Pancreas (tissue), 10 donors: ENCODE measurements around the gene VGF. TPM values are rescaled to one million over a fixed set of nuclear protein-coding genes. Genes with fewer than 3 reads are reported as not detected.

Experiments
- ATAC-seq, 4 donors: fragments of 200-7000 bp; cut with Tn5 transposase; one replicate each; pipeline versions ENCODE4 v1.8.0 to v1.9.1; 2020; ENCODE audit warnings: mild to moderate bottlenecking in 4 of 4, moderate library complexity in 4 of 4
- DNase-seq, 6 donors: peaks; one replicate each; pipeline ENCODE4 v3.0.0-alpha.2; 2020
- FAIRE-seq: peaks from 2 replicates; lab custom pipeline; 2012; peaks lifted over from hg19 to GRCh38; lab: Jason Lieb, UNC
- H3K27ac ChIP-seq, 4 donors: fragments of 200-600 bp; sonication (generic); 1 replicate in 3 of 4; 2 replicates in 1 of 4; pipeline versions ENCODE4 v1.5.0 to v1.8.0; 2020
- H3K27me3 ChIP-seq, 4 donors: fragments of 200-600 bp; one replicate each; pipeline ENCODE4 v1.8.0; 2021
- H3K36me3 ChIP-seq, 3 donors: fragments of 200-600 bp; sonication (generic) in 1 of 3; one replicate each; pipeline versions ENCODE4 v1.5.0 to v1.8.0; 2020 to 2021
- H3K4me1 ChIP-seq, 3 donors: fragments of 200-600 bp; one replicate each; pipeline ENCODE4 v1.8.0; 2021
- H3K4me3 ChIP-seq, 4 donors: fragments of 200-600 bp; sonication (generic) in 2 of 4; one replicate each; pipeline versions ENCODE4 v1.5.0 to v1.8.0; 2020 to 2021
- H3K9me3 ChIP-seq, 4 donors: fragments of 200-600 bp; one replicate each; pipeline ENCODE4 v1.8.0; 2021
- CTCF ChIP-seq, 4 donors: fragments of 200-600 bp; sonication (generic) in 3 of 4; IDR thresholded peaks; one replicate each; pipeline versions ENCODE4 v1.5.0 to v1.8.0; 2021; ENCODE audit warnings: antibody characterized with exemption in 4 of 4
- WGBS, 2 donors: extraction: QIAGEN DNeasy Blood & Tissue Kit; methylation state at CpG; one replicate each; pipeline ENCODE4 v1.1.7; 2013; 5-methylcytosine and 5-hydroxymethylcytosine counted together
- intact Hi-C, 3 donors: fragments of 100-400 bp; cut with DNase I; formaldehyde crosslinking; loops; one replicate each; pipeline versions ENCODE4 v1.11.1 to v1.14.2; 2022
- polyA plus RNA-seq, 2 donors: library from polyadenylated mRNA; stranded (reverse); fragments of 200-250 nt; gene quantifications; one replicate each; pipeline ENCODE4 v1.2.3, GENCODE V29; 2013
- total RNA-seq, 6 donors: library from RNA; stranded (reverse); fragmentation: NEBNext Ultra II Directional in 4 of 6; extraction: Animal tissue kit (Norgen Biotek cat#: 25700) in 4 of 6; gene quantifications; one replicate each; pipeline versions ENCODE4 v1.2.1 to v1.2.4, GENCODE V29; 2021 to 2023
- donor health status: healthy with polysubstance abuse.
- donor health status: DM: no; HTN: no; CAD: no; lungs with moderate emphysema.
- donor health status: DM: no; HTN: no; CAD: no.
- donor health status: control.
- donor health status: control.
- donor health status: Bipolar disorder and iron deficiency.
- donor health status: DM: yes; HTN: yes; CAD: no.
- donor health status: DM: no; HTN: no; CAD: no.
- donor health status: DM: no; HTN: no; CAD: no.
- donor health status: DM: yes; HTN: yes; CAD: no.

Gene VGF
- total and polyA plus RNA-seq, 8 donors: 1.3 to 82.7 (median 22.4) TPM

DNA sequence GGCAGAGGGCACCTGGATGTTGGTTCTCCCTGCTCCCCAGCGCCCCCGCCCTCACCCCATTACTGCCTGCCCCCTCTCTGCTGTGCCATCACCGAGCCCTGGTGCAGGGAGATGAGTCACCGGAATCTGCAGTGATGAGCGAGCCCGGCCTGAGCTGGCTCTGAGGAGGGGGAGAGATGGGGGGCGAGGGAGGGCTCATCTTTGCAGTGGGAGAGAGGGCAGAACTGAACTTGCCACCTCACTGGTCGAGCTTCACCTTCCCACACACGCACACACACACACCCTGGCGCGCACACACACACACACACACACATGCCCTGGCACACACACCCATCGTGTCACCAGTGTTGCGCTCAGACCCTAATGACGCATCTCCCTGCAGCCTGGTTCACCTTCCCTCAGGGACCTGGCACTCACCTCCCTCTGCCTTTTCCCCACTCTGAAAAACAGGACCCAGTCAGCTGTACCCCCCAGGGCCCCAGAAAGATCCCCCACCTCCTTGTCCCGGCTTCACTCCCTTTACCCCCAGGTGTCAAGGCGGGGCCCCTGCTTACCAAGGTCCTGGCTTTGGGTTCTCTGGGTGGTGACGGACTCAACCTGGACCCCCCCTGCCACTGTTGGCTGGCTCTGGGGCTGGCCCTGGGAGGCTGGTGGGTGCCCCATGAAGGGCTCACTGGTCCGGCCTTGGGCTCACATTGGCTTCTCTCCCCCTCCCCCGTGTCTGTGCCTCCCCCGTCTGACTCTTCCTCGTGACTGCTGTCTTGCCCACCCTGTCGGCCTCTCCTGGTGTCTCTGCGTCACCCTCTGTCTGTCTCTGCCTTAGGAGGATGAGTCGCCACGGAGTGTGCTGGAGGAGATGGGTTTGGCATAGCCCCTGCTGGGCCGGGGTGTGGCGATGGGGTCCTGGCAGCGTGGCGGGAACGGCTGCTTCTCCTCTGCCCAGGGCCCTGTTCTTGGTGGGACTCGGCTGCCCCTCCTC lies 5.4 kb downstream of the VGF start:
- WGBS, 2 donors: 78 to 90% methylated on average over 29 to 31 of the region's 31 CpGs
- intact Hi-C loops: no loop called here
- FAIRE-seq: no peak

GRCh38 chr7:101156866-101157589 lies 8.3 kb downstream of the VGF start:
- peaks cover 0 to 6% (median 0%) of the 10 kb centered on the region in 3 donors for H3K36me3 ChIP-seq
- FAIRE-seq (no peak), ATAC-seq (no peak), DNase-seq (no peak)
- no peaks in the 10 kb centered on the region for H3K27me3 ChIP-seq
- H3K9me3 ChIP-seq: no peaks in the 10 kb centered on the region
- no peak for TF ChIP-seq CTCF (IDR thresholded peaks at IDR 0.05)
- no peaks in the 10 kb centered on the region for H3K4me1 ChIP-seq
- H3K4me3 ChIP-seq: no peak overlapping the region
- intact Hi-C loops: no loop called here
- H3K27ac ChIP-seq: no peak overlapping the region
- WGBS, 2 donors: 83 to 85% methylated on average over 14 of the region's 14 CpGs

More for the DNA sequence above, 5.4 kb downstream of the VGF start:
- TF ChIP-seq CTCF (IDR thresholded peaks at IDR 0.05): no peak
- no peak for ATAC-seq
- peaks cover 0 to 13% (median 0%) of the 10 kb centered on the region in 4 donors for H3K27me3 ChIP-seq
- no peaks in the 10 kb centered on the region for H3K9me3 ChIP-seq
- H3K4me1 ChIP-seq: peaks cover 10 to 17% (median 12%) of the 10 kb centered on the region in 3 donors
- peaks cover 0 to 6% (median 0%) of the 10 kb centered on the region in 3 donors for H3K36me3 ChIP-seq
- no peak overlapping the region for H3K4me3 ChIP-seq
- H3K27ac ChIP-seq: no peak overlapping the region
- no peak for DNase-seq

DNA sequence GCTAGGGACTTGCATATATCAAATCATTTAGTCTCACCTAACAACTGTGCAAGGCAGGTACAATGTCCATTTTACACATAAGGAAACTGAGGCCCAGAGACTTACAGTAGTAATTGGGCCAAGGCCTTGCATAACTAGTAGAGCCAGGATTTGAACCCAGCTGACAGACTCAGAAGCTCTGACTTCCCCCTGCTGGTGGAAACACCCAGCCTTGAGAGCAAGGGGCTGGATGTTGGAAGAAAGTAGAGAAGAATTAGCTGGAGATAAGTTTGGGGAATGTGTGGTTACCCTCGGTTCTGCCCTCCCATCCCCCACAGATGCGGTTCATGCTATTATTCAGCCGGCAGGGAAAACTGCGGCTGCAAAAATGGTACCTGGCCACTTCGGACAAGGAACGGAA lies 9.1 kb downstream of the VGF start:
- FAIRE-seq (no peak), DNase-seq (no peak), ATAC-seq (no peak)
- no peaks in the 10 kb centered on the region for H3K9me3 ChIP-seq
- no peak overlapping the region for H3K27ac ChIP-seq
- H3K27me3 ChIP-seq: no peaks in the 10 kb centered on the region
- TF ChIP-seq CTCF (IDR thresholded peaks at IDR 0.05): no peak
- intact Hi-C loops: no loop called here
- WGBS, 2 donors: 83 to 84% methylated on average over 6 of the region's 6 CpGs
- H3K36me3 ChIP-seq: peaks cover 0 to 6% (median 0%) of the 10 kb centered on the region in 3 donors
- H3K4me3 ChIP-seq: no peak overlapping the region
- no peaks in the 10 kb centered on the region for H3K4me1 ChIP-seq

GRCh38 chr7:101155303-101155702 lies 10.1 kb downstream of the VGF start:
- no peak for TF ChIP-seq CTCF (IDR thresholded peaks at IDR 0.05)
- peak overlapping the region in 3 of 4 donors; percentile 63 to 95 (median 83) for H3K4me3 ChIP-seq
- intact Hi-C loops: no loop called here
- DNase-seq (no peak), ATAC-seq (no peak), FAIRE-seq (no peak)
- H3K9me3 ChIP-seq: no peaks in the 10 kb centered on the region
- no peaks in the 10 kb centered on the region for H3K27me3 ChIP-seq
- no peak overlapping the region for H3K27ac ChIP-seq
- H3K4me1 ChIP-seq: no peaks in the 10 kb centered on the region
- peaks cover 0 to 6% (median 0%) of the 10 kb centered on the region in 3 donors for H3K36me3 ChIP-seq
- WGBS, 2 donors: 34 to 44% methylated on average over 4 of the region's 4 CpGs
